ENCODE measurements around the gene KRTAP10-1.
"Not testable (repeated sequence)": the region's sequence is repeated elsewhere in the genome, so short reads cannot be mapped to it uniquely, and the experiment has no call there.

Gene KRTAP10-1

GRCh38 chr21:44581158-44581557, 41.2 kb upstream of the KRTAP10-1 start:
- H3K36me3 ChIP-seq (ENCODE audit: low read length), result no peaks in the 10 kb centered on the region
- TF ChIP-seq EZH2phosphoT487 (conservative IDR thresholded peaks at IDR 0.05; ENCODE audit: low read length) (no peak), CTCF (IDR thresholded peaks at IDR 0.05; ENCODE audit: insufficient read depth, low read length, poor library complexity, severe bottlenecking) (no peak)
- no peak overlapping the region for H3K27ac ChIP-seq (ENCODE audit: low read depth, low read length)
- no peaks in the 10 kb centered on the region for H4K20me1 ChIP-seq (ENCODE audit: low read depth, low read length)
- peaks cover 10% of the 10 kb centered on the region; the same call in 1 of the 2 replicates for H3K9me3 ChIP-seq (ENCODE audit: insufficient read depth, low read length)
- H3F3A ChIP-seq (ENCODE audit: insufficient read depth), result no peaks in the 10 kb centered on the region
- H2AFZ ChIP-seq (ENCODE audit: low read depth, low read length, severe bottlenecking), result no peak overlapping the region
- no peaks in the 10 kb centered on the region for H3K27me3 ChIP-seq (ENCODE audit: low read length)
- no peak overlapping the region for H3K4me3 ChIP-seq (ENCODE audit: insufficient read depth, low read length, poor library complexity, severe bottlenecking)
- H3K79me2 ChIP-seq (ENCODE audit: insufficient read depth, low read length), result no peaks in the 10 kb centered on the region
- H3K9me2 ChIP-seq (replicated peaks; ENCODE audit: insufficient read depth, low read length), result no peaks in the 10 kb centered on the region
- H3K9ac ChIP-seq (ENCODE audit: low read length), result no peak overlapping the region
- H3K4me2 ChIP-seq (ENCODE audit: low read depth, low read length, poor library complexity, severe bottlenecking), result no peak overlapping the region

DNA sequence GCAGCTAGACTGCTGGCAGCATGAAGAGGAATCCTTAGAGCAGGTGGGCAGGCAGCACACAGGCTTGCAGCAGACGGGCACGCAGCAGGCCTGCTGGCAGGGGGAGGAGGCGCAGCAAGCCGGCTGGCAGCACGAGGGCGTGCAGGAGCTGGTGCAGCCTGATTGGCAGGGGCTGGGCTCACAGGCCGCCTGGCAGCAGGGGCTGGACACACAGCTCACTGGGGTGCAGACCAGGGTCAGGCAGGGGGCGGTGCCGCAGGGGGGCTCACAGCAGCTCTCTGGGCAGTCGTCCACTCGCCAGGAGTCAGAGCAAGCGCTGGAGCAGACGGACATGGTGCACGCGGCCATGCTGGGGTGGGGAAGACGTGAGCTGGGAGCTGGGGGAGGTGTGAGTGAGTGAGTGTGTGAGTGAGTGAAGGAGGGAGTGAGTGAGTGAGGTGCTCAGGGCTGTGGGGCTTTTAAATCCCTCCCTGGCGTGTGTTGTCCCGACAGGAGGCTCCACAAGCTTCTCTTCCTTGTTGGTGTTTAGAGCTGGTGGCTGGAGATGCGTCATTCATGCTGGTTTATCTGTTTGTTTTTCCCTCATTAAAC, 40.3 kb upstream of the KRTAP10-1 start, which contains the start of gene KRTAP10-5:
Gene KRTAP10-5, minus strand, starts transcription at position 374 of the 591 bp plus-strand sequence. Its CDS starts 26 bp downstream, at position 348.
- H3K4me2 ChIP-seq (ENCODE audit: low read depth, low read length, poor library complexity, severe bottlenecking); H3K27ac ChIP-seq (ENCODE audit: low read depth, low read length); H4K20me1 ChIP-seq (ENCODE audit: low read depth, low read length); H3K9me2 ChIP-seq (replicated peaks; ENCODE audit: insufficient read depth, low read length); H3K4me3 ChIP-seq (ENCODE audit: insufficient read depth, low read length, poor library complexity, severe bottlenecking); H3F3A ChIP-seq (ENCODE audit: insufficient read depth); H2AFZ ChIP-seq (ENCODE audit: low read depth, low read length, severe bottlenecking); H3K36me3 ChIP-seq (ENCODE audit: low read length); H3K79me2 ChIP-seq (ENCODE audit: insufficient read depth, low read length); H3K27me3 ChIP-seq (ENCODE audit: low read length); H3K9me3 ChIP-seq (ENCODE audit: insufficient read depth, low read length); H3K9ac ChIP-seq (ENCODE audit: low read length): not testable (repeated sequence)

DNA sequence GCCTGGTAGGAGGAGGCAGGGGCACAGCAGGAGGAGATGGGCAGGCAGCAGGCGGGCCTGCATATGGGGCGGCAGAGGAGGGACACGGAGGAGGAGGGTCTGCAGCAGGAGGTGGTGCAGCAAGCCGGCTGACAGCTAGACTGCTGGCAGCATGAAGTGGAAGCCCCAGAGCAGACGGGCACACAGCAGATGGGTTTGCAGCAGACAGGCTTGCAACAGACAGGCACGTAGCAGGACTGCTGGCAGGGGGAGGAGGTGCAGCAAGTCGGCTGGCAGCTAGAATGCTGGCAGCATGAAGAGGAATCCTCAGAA, 39.8 kb upstream of the KRTAP10-1 start:
- Histone ChIP-seq H3F3A (ENCODE audit: insufficient read depth) (no peaks in the 10 kb centered on the region), H3K79me2 (ENCODE audit: insufficient read depth, low read length) (no peaks in the 10 kb centered on the region), H3K36me3 (ENCODE audit: low read length) (no peaks in the 10 kb centered on the region), H3K4me2 (ENCODE audit: low read depth, low read length, poor library complexity, severe bottlenecking) (no peak overlapping the region), H3K27me3 (ENCODE audit: low read length) (no peaks in the 10 kb centered on the region), H3K9me3 (ENCODE audit: insufficient read depth, low read length) (peaks cover 10% of the 10 kb centered on the region; the same call in 1 of the 2 replicates), H3K9ac (ENCODE audit: low read length) (no peak overlapping the region), H2AFZ (ENCODE audit: low read depth, low read length, severe bottlenecking) (no peak overlapping the region), H4K20me1 (ENCODE audit: low read depth, low read length) (no peaks in the 10 kb centered on the region), H3K9me2 (replicated peaks; ENCODE audit: insufficient read depth, low read length) (no peaks in the 10 kb centered on the region), H3K27ac (ENCODE audit: low read depth, low read length) (no peak overlapping the region), H3K4me3 (ENCODE audit: insufficient read depth, low read length, poor library complexity, severe bottlenecking) (no peak overlapping the region)
- no peak for TF ChIP-seq CTCF (IDR thresholded peaks at IDR 0.05; ENCODE audit: insufficient read depth, low read length, poor library complexity, severe bottlenecking)
- no peak for TF ChIP-seq EZH2phosphoT487 (conservative IDR thresholded peaks at IDR 0.05; ENCODE audit: low read length)

DNA sequence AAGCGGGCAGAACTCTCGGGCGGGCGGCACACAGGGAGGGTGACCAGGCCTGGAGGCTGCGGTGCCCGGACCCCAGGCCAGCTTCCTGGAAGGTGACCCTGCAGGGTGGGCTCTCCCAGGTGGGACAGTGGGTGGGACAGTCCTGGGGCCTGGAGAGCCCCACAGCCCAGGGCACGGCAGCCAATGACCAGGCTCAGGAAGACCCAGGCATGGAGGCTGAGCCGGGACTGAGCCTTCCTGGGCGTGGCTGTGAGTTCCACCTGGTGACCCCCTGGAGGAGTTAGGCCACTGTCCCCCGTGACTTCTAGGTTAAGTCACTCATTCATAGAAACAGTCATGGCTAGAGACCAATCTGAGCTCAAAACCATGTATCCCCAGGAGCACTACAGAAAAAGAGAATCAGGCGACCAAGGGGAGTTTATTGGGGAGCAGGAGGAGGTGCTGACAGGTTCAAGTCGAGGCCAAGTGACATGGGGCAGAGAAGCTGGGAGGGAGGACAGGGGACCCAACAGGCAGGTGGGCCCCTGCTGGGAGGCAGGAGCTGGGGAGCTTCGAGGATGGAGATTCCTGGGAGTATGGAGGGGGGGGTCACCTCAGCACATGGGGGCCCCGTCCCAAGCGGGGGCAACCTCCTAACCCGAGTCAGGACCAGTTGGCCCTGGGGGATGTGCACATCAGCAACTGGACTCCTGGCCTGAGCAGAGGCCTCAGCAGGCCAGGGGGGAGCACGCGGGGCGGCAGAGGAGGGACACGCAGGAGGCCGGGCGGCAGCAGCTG, 39.2 kb upstream of the KRTAP10-1 start:
- Histone ChIP-seq H3K4me2 (ENCODE audit: low read depth, low read length, poor library complexity, severe bottlenecking) (no peak overlapping the region), H3K4me3 (ENCODE audit: insufficient read depth, low read length, poor library complexity, severe bottlenecking) (no peak overlapping the region), H3K79me2 (ENCODE audit: insufficient read depth, low read length) (no peaks in the 10 kb centered on the region), H4K20me1 (ENCODE audit: low read depth, low read length) (no peaks in the 10 kb centered on the region), H3K27ac (ENCODE audit: low read depth, low read length) (no peak overlapping the region), H2AFZ (ENCODE audit: low read depth, low read length, severe bottlenecking) (no peak overlapping the region), H3K27me3 (ENCODE audit: low read length) (no peaks in the 10 kb centered on the region), H3K9me3 (ENCODE audit: insufficient read depth, low read length) (peaks cover 10% of the 10 kb centered on the region; the same call in 1 of the 2 replicates), H3K9ac (ENCODE audit: low read length) (no peak overlapping the region), H3K36me3 (ENCODE audit: low read length) (no peaks in the 10 kb centered on the region), H3K9me2 (replicated peaks; ENCODE audit: insufficient read depth, low read length) (no peaks in the 10 kb centered on the region), H3F3A (ENCODE audit: insufficient read depth) (no peaks in the 10 kb centered on the region)
- TF ChIP-seq CTCF (IDR thresholded peaks at IDR 0.05; ENCODE audit: insufficient read depth, low read length, poor library complexity, severe bottlenecking) (no peak), EZH2phosphoT487 (conservative IDR thresholded peaks at IDR 0.05; ENCODE audit: low read length) (no peak)

All from SU-DHL-6 (cell line).